NB4 (cell line): Measurements from ENCODE around the gene FNIP1.

Source experiments
- DNase-seq: peaks from one replicate; pipeline ENCODE4 v3.0.0; 2010; ENCODE audit warnings: low read depth
- H3K4me3 ChIP-seq: one replicate; pipeline ENCODE4 v1.5.1; 2011; ENCODE audit warnings: mild to moderate bottlenecking, low read depth, low read length, moderate library complexity
- MYC ChIP-seq: IDR thresholded peaks from 2 replicates; pipeline ENCODE4 v1.6.1; 2011; ENCODE audit warnings: low read depth, low read length
- POLR2A ChIP-seq: IDR thresholded peaks from 2 replicates; pipeline ENCODE4 v1.6.1; 2011; ENCODE audit warnings: mild to moderate bottlenecking; ENCODE audit not compliant: insufficient read length; ENCODE audit errors: extremely low read depth
- TF ChIP-seq, protein P1 (sequence below): IDR thresholded peaks from 2 replicates; pipeline ENCODE4 v1.6.1; 2011; ENCODE audit warnings: low read depth, low read length
- TF ChIP-seq, protein P2 (sequence below): IDR thresholded peaks from one replicate; pipeline ENCODE4 v1.5.1; 2012; ENCODE audit warnings: low read depth, low read length

FNIP1 gene

DNA sequence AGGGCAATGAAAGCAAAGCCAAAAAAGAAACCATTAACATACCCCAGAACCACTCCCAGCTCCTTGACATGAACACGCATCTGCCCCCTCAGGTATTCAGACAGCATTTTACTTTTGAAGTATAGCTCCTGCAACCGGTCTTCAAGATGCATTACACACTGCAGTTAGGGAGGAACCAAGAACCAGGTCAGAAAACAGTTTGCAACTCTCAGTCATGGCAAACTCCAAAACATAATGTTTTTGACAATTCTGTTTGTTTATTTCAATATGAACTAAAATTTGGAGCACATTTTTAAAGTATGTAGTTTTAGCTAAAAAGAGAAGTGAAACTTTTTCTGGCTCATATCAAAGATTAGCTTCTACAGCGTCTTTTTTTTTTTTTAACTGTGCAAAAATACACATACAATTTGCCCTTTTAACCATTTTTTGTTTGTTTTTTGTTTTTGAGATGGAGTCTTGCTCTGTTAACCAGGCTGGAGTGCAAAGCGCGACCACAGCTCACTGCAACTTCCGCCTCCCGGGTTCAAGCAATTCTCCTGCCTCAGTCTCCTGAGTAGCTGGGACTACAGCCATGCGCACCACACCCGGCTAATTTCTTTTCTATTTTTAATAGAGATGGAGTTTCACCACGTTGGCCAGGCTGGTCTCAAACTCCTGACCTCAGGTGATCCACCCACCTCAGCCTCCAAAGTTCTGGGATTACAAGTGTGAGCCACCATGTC is 149.6 kb downstream of the FNIP1 start:
- TF ChIP-seq, protein P1, sequence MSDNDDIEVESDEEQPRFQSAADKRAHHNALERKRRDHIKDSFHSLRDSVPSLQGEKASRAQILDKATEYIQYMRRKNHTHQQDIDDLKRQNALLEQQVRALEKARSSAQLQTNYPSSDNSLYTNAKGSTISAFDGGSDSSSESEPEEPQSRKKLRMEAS = no peak
- TF ChIP-seq, protein P2, sequence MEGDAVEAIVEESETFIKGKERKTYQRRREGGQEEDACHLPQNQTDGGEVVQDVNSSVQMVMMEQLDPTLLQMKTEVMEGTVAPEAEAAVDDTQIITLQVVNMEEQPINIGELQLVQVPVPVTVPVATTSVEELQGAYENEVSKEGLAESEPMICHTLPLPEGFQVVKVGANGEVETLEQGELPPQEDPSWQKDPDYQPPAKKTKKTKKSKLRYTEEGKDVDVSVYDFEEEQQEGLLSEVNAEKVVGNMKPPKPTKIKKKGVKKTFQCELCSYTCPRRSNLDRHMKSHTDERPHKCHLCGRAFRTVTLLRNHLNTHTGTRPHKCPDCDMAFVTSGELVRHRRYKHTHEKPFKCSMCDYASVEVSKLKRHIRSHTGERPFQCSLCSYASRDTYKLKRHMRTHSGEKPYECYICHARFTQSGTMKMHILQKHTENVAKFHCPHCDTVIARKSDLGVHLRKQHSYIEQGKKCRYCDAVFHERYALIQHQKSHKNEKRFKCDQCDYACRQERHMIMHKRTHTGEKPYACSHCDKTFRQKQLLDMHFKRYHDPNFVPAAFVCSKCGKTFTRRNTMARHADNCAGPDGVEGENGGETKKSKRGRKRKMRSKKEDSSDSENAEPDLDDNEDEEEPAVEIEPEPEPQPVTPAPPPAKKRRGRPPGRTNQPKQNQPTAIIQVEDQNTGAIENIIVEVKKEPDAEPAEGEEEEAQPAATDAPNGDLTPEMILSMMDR = no peak
- TF ChIP-seq POLR2A = no peak
- TF ChIP-seq MYC = no peak
- H3K4me3 ChIP-seq = no peak overlapping the region
- DNase-seq = no peak

DNA sequence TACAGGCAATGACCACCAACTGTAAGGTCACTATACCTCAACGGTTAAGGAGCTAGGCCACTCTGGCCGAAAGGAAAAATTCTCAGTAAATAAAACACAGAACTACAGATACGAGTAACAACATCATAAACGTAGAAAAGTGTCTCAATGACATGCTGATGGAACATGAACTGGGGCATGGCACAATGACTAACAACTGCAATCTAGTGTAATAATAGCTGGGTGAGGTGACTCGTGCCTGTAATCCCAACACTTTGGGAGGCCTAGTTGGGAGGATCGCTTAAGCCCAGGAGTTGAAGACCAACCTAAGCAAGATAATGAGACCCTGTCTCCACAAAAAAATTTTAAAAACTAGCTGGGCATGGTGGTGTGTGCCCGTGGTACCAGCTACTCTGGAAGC is 152.0 kb downstream of the FNIP1 start:
- no peak overlapping the region for H3K4me3 ChIP-seq
- no peak for DNase-seq
- TF ChIP-seq MYC (no peak), POLR2A (no peak)
- TF ChIP-seq, protein P2 = no peak
- TF ChIP-seq, protein P1 = no peak

DNA sequence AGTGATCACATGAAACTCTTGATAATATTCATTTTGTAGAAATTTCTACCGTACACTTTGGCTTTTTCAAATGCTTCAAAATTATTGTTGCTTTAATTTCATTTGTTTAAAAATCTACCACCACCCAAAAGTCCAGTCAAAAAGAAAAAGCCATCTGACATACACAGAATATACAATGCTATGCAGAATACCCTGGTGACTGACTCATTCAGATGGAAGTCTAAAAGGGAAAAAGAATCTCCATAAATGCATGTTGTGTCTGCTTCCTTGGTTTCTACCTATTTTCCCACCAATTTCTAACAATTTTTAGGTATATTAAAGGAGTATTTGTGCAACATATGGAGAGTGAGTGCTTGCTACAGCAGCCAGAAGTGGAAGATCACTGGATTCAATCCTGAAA is 152.4 kb downstream of the FNIP1 start:
- H3K4me3 ChIP-seq = no peak overlapping the region
- no peak for TF ChIP-seq POLR2A
- TF ChIP-seq, protein P1 = no peak
- TF ChIP-seq MYC = no peak
- TF ChIP-seq, protein P2 = no peak
- DNase-seq = no peak

DNA sequence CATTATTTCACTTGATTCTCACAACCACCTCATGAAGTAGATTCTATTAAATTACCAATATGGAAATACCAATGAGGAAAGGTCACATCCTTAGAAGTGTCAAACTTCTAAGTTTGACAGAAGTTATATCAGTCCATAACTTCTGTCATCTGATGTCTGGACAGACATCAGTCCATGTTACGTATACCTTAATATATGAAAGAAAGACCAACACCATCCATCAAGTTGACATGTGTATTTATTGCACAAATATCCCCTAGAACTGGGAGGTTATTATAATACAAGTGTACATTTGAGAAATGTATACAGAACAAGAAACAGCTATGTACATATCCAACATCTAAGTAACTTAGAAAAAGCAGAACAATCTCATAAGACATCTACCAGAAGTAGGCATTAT is 155.3 kb downstream of the FNIP1 start:
- TF ChIP-seq, protein P2 = no peak
- no peak for TF ChIP-seq POLR2A
- TF ChIP-seq, protein P1 = no peak
- TF ChIP-seq MYC = no peak
- H3K4me3 ChIP-seq = no peak overlapping the region
- DNase-seq = no peak

DNA sequence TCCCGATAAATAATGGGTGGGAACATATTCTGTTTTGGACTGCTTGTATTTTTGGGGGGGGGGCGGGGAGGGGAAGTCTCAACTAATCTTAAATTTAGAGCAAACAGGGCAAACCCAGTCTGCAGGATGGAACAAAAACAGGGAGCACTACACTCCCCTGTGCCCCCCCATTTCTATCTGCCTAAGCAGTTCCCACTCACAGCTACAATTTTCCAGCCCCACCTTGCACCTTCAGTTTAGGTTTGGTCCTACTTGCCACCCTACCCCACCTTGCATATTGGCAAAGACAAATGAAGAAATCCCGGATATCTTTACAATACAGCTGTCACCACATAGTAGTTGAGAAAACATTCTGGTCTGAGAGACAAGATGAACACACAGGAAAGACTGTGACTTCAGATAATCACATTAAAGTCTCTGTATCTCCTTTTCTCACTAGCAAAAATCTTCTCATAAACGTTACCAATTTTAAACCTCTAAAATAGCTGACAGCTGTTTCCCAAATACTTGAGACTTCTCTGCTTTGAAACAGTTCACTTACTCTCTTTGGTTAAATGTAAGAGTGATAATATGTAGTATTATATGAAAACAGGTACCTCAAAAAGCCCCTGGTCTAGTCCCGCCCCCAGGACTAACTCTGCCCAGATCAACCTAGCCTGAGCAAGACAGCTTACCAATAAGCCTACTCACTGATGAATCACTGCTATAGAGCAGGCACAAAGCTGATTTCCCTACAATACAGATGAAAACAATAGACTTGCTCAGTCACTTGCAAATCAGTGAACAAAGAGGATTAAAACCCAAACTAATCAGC is 156.6 kb downstream of the FNIP1 start:
- TF ChIP-seq, protein P1 = no peak
- TF ChIP-seq, protein P2 = no peak
- TF ChIP-seq MYC (no peak), POLR2A (no peak)
- H3K4me3 ChIP-seq = no peak overlapping the region
- no peak for DNase-seq
